ENCODE results near the gene RBM27. TPM values are rescaled to one million over a fixed set of nuclear protein-coding genes. Genes with fewer than 3 reads are reported as not detected.

The RBM27 gene
- total RNA-seq, 1 experiment from 2014 or later, result 22.5 TPM

- H3K9me3 ChIP-seq (ENCODE audit: control insufficient read depth, insufficient read depth, low read depth, low read length), result no peaks in the 10 kb centered on the region
- in situ Hi-C loops (cut with HindIII; ENCODE audit: low pct_unique_long_range_greater_than_20kb, low sequenced_read_pairs), result no loop called here
- H3K4me1 ChIP-seq (ENCODE audit: control insufficient read depth, insufficient read depth, low read length), result no peaks in the 10 kb centered on the region
- peaks cover 6% of the 10 kb centered on the region; the same call in 1 of the 2 replicates for H3K36me3 ChIP-seq (ENCODE audit: control insufficient read depth, insufficient read depth, low read length)
- ATAC-seq (no peak), DNase-seq (ENCODE audit: low read depth, low spot score) (no peak)
- no peak overlapping the region for H3K27ac ChIP-seq (ENCODE audit: low read length)
- intact Hi-C loops (cut with micrococcal nuclease; ENCODE audit: unreplicated experiment), result no loop called here
- POLR2A ChIA-PET, result no interaction called here
- TF ChIP-seq POLR2AphosphoS5 (IDR thresholded peaks at IDR 0.05; ENCODE audit: low read depth, low read length) (no peak), CTCF (IDR thresholded peaks at IDR 0.05) (no peak), TCF7L2 (IDR thresholded peaks at IDR 0.05; ENCODE audit: low read depth, low read length) (no peak), REST (IDR thresholded peaks at IDR 0.05; ENCODE audit: insufficient read depth in 1 of 2, low read depth in 2 of 2, low read length in 1 of 2) (no peak), SIN3A (IDR thresholded peaks at IDR 0.05; ENCODE audit: borderline replicate concordance, insufficient read depth, low read depth, low read length) (no peak)
- CTCF ChIA-PET, result no interaction called here
- no peaks in the 10 kb centered on the region for H3K27me3 ChIP-seq (ENCODE audit: control insufficient read depth, insufficient read depth, low read length)
- BruUV-seq (replicated peaks), result no TSS peak
- H3K4me3 ChIP-seq (ENCODE audit: low read depth in 2 of 2, low read length in 2 of 2), result no peak overlapping the region
These were observed 15.8 kb downstream of the RBM27 start for GRCh38 chr5:146219243-146219642.

- H3K27me3 ChIP-seq (ENCODE audit: control insufficient read depth, insufficient read depth, low read length), result no peaks in the 10 kb centered on the region
- ChIA-PET CTCF (no interaction called here), POLR2A (no interaction called here)
- no peaks in the 10 kb centered on the region for H3K4me1 ChIP-seq (ENCODE audit: control insufficient read depth, insufficient read depth, low read length)
- H3K36me3 ChIP-seq (ENCODE audit: control insufficient read depth, insufficient read depth, low read length), result peaks cover 6% of the 10 kb centered on the region; the same call in 1 of the 2 replicates
- DNase-seq (ENCODE audit: low read depth, low spot score) (no peak), ATAC-seq (no peak)
- H3K9me3 ChIP-seq (ENCODE audit: control insufficient read depth, insufficient read depth, low read depth, low read length), result no peaks in the 10 kb centered on the region
- no TSS peak for BruUV-seq (replicated peaks)
- no peak overlapping the region for H3K4me3 ChIP-seq (ENCODE audit: low read depth in 2 of 2, low read length in 2 of 2)
- intact Hi-C loops (cut with micrococcal nuclease; ENCODE audit: unreplicated experiment) (no loop called here), in situ Hi-C loops (cut with HindIII; ENCODE audit: low pct_unique_long_range_greater_than_20kb, low sequenced_read_pairs) (no loop called here)
- TF ChIP-seq POLR2AphosphoS5 (IDR thresholded peaks at IDR 0.05; ENCODE audit: low read depth, low read length) (no peak), SIN3A (IDR thresholded peaks at IDR 0.05; ENCODE audit: borderline replicate concordance, insufficient read depth, low read depth, low read length) (no peak), TCF7L2 (IDR thresholded peaks at IDR 0.05; ENCODE audit: low read depth, low read length) (no peak), REST (IDR thresholded peaks at IDR 0.05; ENCODE audit: insufficient read depth in 1 of 2, low read depth in 2 of 2, low read length in 1 of 2) (no peak), CTCF (IDR thresholded peaks at IDR 0.05) (no peak)
- no peak overlapping the region for H3K27ac ChIP-seq (ENCODE audit: low read length)
These were observed 17.8 kb downstream of the RBM27 start for GRCh38 chr5:146221234-146221633.

All from Panc1 (cell line).